ENCODE measurements around the gene NXN. TPM values are rescaled to one million over a fixed set of nuclear protein-coding genes. Genes with fewer than 3 reads are reported as not detected.
"Not testable (repeated sequence)": the region's sequence is repeated elsewhere in the genome, so short reads cannot be mapped to it uniquely, and the experiment has no call there.

Gene NXN
- total RNA-seq, 2 experiments from 2014 or later, result 0.14 to 0.70 TPM

DNA sequence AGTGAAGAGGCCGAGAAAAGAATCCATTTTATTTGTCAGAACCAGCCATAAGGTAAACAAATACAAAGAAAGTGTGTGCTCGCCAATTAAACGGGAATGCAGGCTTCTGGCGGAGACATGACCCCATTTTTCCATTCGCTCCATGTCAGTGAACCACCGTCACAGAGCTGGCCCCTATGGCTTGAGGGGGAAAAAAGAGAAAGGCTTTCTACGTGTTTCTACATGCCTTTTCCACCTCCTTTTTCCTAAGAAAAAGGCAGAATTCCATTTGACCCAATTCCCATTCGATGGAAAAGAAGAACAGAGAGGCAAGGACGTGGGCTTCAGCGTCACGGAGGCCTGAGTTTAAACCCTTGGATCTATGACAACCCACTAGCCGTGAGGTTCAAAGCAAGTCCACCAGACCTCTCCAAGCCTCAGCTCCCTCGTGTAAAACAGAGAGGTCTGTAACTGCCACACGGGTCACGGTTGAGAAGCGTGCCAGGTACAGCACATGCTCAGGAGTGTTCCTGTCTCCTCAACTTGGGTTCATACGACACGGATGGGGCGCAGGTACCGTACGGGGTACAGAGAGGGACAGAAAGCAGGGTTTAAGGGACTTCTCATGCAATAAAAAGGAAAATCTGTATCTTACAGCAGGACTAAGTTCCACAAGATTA lies 91.9 kb downstream of the NXN start:
- peaks cover 12% of the 10 kb centered on the region for H3K4me1 Mint-ChIP-seq
- H3K9me3 Mint-ChIP-seq (ENCODE audit: low read depth), result no peaks in the 10 kb centered on the region
- peaks cover 42% of the 10 kb centered on the region for H3K27me3 Mint-ChIP-seq
- no peaks in the 10 kb centered on the region for H3K36me3 Mint-ChIP-seq
- H3K4me3 Mint-ChIP-seq, result no peak overlapping the region
- H3K27ac Mint-ChIP-seq, result no peak overlapping the region
- DNase-seq, result no peak
- ATAC-seq, result no peak
- CTCF ChIA-PET, result no interaction called here

GRCh38 chr17:885971-886571 lies 93.5 kb downstream of the NXN start:
- H3K4me1 Mint-ChIP-seq, result peaks cover 12% of the 10 kb centered on the region

GRCh38 chr17:883586-883962 lies 96.0 kb downstream of the NXN start:
- Mint-ChIP-seq H3K4me3 (no peak overlapping the region), H3K27me3 (peaks cover 35% of the 10 kb centered on the region), H3K36me3 (no peaks in the 10 kb centered on the region), H3K9me3 (ENCODE audit: low read depth) (no peaks in the 10 kb centered on the region), H3K27ac (no peak overlapping the region), H3K4me1 (peaks cover 7% of the 10 kb centered on the region)
- ATAC-seq (no peak), DNase-seq (no peak)
- CTCF ChIA-PET, result interaction anchor here (1.2 kb wide), 1 partner anchor 97 kb away, joined by 3 read pairs; no protein-coding TSS in a partner anchor

More at GRCh38 chr17:885971-886571, 93.5 kb downstream of the NXN start:
- no peak overlapping the region for H3K27ac Mint-ChIP-seq
- CTCF ChIA-PET, result interaction anchor here (1.4 kb wide), 1 partner anchor 110 kb away, joined by 3 read pairs; the partner anchor contains the start of gene TIMM22
- DNase-seq, result no peak
- H3K4me3 Mint-ChIP-seq, result no peak overlapping the region
- H3K27me3 Mint-ChIP-seq, result peaks cover 41% of the 10 kb centered on the region
- H3K9me3 Mint-ChIP-seq (ENCODE audit: low read depth), result no peaks in the 10 kb centered on the region
- H3K36me3 Mint-ChIP-seq, result no peaks in the 10 kb centered on the region
- no peak for ATAC-seq

- Mint-ChIP-seq H3K27ac (no peak overlapping the region), H3K9me3 (ENCODE audit: low read depth) (no peaks in the 10 kb centered on the region), H3K27me3 (peaks cover 37% of the 10 kb centered on the region), H3K4me3 (no peak overlapping the region), H3K36me3 (no peaks in the 10 kb centered on the region), H3K4me1 (peaks cover 5% of the 10 kb centered on the region)
- DNase-seq, result no peak
- no peak for ATAC-seq
- CTCF ChIA-PET, result interaction anchor here (1.2 to 1.4 kb wide), 2 partner anchors 16 to 98 kb away, joined by 3 read pairs; no protein-coding TSS in a partner anchor
Observed at GRCh38 chr17:882827-883585, 96.6 kb downstream of the NXN start.

- DNase-seq (no peak), ATAC-seq (no peak)
- Mint-ChIP-seq H3K27ac (no peak overlapping the region), H3K4me1 (peaks cover 5% of the 10 kb centered on the region), H3K9me3 (ENCODE audit: low read depth) (no peaks in the 10 kb centered on the region), H3K27me3 (peaks cover 41% of the 10 kb centered on the region), H3K4me3 (no peak overlapping the region), H3K36me3 (no peaks in the 10 kb centered on the region)
- CTCF ChIA-PET, result interaction anchor here (1.4 kb wide), 1 partner anchor 17 kb away, joined by 3 read pairs; no protein-coding TSS in a partner anchor
Observed at GRCh38 chr17:881778-882177, 97.8 kb downstream of the NXN start.

- Mint-ChIP-seq H3K9me3 (ENCODE audit: low read depth) (no peaks in the 10 kb centered on the region), H3K27me3 (peaks cover 44% of the 10 kb centered on the region), H3K36me3 (no peaks in the 10 kb centered on the region), H3K4me3 (no peak overlapping the region), H3K27ac (no peak overlapping the region), H3K4me1 (peaks cover 11% of the 10 kb centered on the region)
- CTCF ChIA-PET, result interaction anchor here (1.1 to 5.0 kb wide), 2 partner anchors 100 to 116 kb away, joined by 3 to 43 read pairs; partner anchors contain the start of genes NXN and TIMM22
- no peak for DNase-seq
- ATAC-seq, result no peak
Observed at GRCh38 chr17:880443-881269, 98.9 kb downstream of the NXN start.

GRCh38 chr17:879546-880442 lies 99.8 kb downstream of the NXN start:
- Mint-ChIP-seq H3K4me3 (no peak overlapping the region), H3K27ac (no peak overlapping the region), H3K27me3 (peaks cover 47% of the 10 kb centered on the region), H3K36me3 (no peaks in the 10 kb centered on the region), H3K9me3 (ENCODE audit: low read depth) (no peaks in the 10 kb centered on the region), H3K4me1 (peaks cover 13% of the 10 kb centered on the region)
- CTCF ChIA-PET, result interaction anchor here (0.7 to 5.0 kb wide), 9 partner anchors 9 to 176 kb away, joined by 3 to 43 read pairs (median 3); partner anchors contain the start of genes GLOD4, MRM3, NXN and TIMM22
- DNase-seq (peak; percentile 78), ATAC-seq (peak; percentile 73)

- H3K9me3 Mint-ChIP-seq (ENCODE audit: low read depth), result no peaks in the 10 kb centered on the region
- H3K36me3 Mint-ChIP-seq, result no peaks in the 10 kb centered on the region
- no peak overlapping the region for H3K4me3 Mint-ChIP-seq
- H3K27ac Mint-ChIP-seq, result no peak overlapping the region
- DNase-seq (no peak), ATAC-seq (no peak)
- H3K4me1 Mint-ChIP-seq, result peaks cover 13% of the 10 kb centered on the region
- CTCF ChIA-PET, result interaction anchor here (1.1 to 5.0 kb wide), 3 partner anchors 85 to 119 kb away, joined by 3 to 43 read pairs (median 11); partner anchors contain the start of genes NXN and TIMM22
- H3K27me3 Mint-ChIP-seq, result peaks cover 41% of the 10 kb centered on the region
Observed at GRCh38 chr17:877630-878029, 101.9 kb downstream of the NXN start.

DNA sequence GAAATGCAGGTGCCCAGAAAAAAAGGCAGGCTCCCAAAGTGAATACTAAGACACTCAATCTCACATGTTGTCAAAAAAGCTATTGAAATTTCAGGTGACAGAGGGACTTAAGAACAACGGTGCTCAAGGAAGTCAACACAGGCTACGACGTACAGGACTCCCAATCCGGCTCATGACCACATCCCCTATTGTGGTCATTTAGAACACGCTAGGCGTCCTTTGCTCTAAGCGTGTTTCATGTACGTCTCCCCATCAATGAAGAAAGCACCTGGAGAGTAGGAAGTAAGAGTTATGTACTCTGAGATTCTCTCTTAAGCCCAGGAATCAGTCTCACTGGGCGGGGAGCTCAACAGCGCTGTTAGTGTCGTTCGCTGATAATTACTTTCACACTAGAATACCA lies 103.3 kb downstream of the NXN start:
- H3K36me3 Mint-ChIP-seq, result peaks cover 3% of the 10 kb centered on the region
- H3K27ac Mint-ChIP-seq, result no peak overlapping the region
- peaks cover 47% of the 10 kb centered on the region for H3K27me3 Mint-ChIP-seq
- peak; percentile 83 for DNase-seq
- peaks cover 4% of the 10 kb centered on the region for H3K9me3 Mint-ChIP-seq (ENCODE audit: low read depth)
- CTCF ChIA-PET, result interaction anchor here (0.7 to 5.0 kb wide), 5 partner anchors 81 to 180 kb away, joined by 3 to 43 read pairs (median 4); partner anchors contain the start of genes NXN and TIMM22
- ATAC-seq, result peak; percentile 83
- peaks cover 13% of the 10 kb centered on the region for H3K4me1 Mint-ChIP-seq
- H3K4me3 Mint-ChIP-seq, result peak overlapping the region; percentile 27

DNA sequence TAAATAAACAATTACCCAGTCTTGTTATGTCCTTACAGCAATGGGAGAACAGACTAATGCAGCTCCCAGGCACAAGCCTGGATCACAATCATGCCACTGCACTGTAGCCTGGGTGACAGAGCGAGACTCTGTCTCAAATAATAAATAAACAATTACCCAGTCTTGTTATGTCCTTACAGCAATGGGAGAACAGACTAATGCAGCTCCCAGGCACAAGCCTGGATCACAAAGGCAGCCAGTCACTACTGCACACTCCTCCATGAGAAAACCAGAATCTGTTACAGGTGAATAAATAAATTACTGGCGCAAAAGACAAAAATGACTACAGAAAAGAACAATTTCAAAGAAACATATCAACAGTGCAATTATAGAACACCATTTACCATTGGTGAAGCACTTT lies 105.0 kb downstream of the NXN start:
- H3K4me3 Mint-ChIP-seq, ATAC-seq, H3K4me1 Mint-ChIP-seq: not testable (repeated sequence)

GRCh38 chr17:872855-873254 lies 106.7 kb downstream of the NXN start:
- Mint-ChIP-seq H3K27ac (no peak overlapping the region), H3K36me3 (peaks cover 3% of the 10 kb centered on the region), H3K4me3 (no peak overlapping the region), H3K4me1 (peaks cover 8% of the 10 kb centered on the region), H3K27me3 (peaks cover 40% of the 10 kb centered on the region), H3K9me3 (ENCODE audit: low read depth) (peaks cover 4% of the 10 kb centered on the region)
- no peak for DNase-seq
- CTCF ChIA-PET, result no interaction called here
- ATAC-seq, result no peak

More for the DNA sequence above, 105.0 kb downstream of the NXN start:
- CTCF ChIA-PET; H3K27ac Mint-ChIP-seq; H3K36me3 Mint-ChIP-seq; DNase-seq; H3K9me3 Mint-ChIP-seq (ENCODE audit: low read depth): not testable (repeated sequence)
- H3K27me3 Mint-ChIP-seq, result peaks cover 39% of the 10 kb centered on the region
